ENCODE measurements around the gene FBXO39.

DNA sequence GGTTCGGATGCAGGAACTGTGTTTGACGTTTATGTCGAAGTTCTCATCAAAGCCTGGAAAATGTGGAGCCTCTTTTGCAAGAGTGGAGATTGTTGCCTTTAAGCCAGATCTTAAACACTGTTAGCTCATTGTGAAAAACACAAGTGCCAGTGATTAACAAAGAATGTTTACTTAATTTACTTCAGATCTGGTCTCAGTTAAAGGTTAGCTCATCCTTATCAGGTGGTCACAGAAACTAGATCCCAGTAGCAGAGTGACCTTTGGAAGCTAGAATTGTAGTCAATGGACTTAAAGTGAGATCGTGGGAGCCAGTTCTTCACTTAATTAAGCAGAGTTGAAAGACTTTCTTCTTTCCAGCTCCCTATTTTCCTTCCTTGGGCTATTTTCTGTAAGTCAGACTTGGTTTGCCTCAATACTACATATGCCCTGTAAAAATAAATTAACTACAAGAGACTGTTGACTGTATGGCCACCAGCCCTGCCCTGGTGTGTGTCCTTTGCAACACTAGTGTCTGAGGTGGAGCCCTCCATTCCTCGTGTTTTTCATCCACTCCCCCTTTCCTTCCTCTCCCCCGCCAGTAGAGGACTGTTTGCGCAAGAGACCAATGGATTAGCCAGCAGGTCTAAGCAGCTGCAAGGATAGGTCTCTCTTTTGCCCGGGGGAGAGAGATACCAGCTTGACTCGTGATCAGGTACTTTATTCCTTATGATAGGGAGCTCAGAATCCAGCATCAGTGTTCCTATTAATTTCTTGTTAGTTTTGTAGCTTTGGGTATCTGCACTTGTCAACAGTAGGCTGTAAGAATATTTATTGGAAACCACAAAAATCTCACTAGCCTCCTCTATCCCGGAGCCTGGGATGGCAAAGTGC is 20.2 kb downstream of the FBXO39 start:
- TF ChIP-seq, protein P1, sequence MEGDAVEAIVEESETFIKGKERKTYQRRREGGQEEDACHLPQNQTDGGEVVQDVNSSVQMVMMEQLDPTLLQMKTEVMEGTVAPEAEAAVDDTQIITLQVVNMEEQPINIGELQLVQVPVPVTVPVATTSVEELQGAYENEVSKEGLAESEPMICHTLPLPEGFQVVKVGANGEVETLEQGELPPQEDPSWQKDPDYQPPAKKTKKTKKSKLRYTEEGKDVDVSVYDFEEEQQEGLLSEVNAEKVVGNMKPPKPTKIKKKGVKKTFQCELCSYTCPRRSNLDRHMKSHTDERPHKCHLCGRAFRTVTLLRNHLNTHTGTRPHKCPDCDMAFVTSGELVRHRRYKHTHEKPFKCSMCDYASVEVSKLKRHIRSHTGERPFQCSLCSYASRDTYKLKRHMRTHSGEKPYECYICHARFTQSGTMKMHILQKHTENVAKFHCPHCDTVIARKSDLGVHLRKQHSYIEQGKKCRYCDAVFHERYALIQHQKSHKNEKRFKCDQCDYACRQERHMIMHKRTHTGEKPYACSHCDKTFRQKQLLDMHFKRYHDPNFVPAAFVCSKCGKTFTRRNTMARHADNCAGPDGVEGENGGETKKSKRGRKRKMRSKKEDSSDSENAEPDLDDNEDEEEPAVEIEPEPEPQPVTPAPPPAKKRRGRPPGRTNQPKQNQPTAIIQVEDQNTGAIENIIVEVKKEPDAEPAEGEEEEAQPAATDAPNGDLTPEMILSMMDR (IDR thresholded peaks at IDR 0.05) = no peak
- no peak for TF ChIP-seq POLR2A (IDR thresholded peaks at IDR 0.05)
